Activated T-cell treated with anti-CD3 and anti-CD28 coated beads, Interleukin-2, amount 50 U/mL, for 1 hour (primary cell): ENCODE data around the gene MED13L.

Experiments
- DNase-seq: peaks from one replicate; pipeline ENCODE4 v3.0.0-alpha.2; 2020

Gene MED13L

DNA sequence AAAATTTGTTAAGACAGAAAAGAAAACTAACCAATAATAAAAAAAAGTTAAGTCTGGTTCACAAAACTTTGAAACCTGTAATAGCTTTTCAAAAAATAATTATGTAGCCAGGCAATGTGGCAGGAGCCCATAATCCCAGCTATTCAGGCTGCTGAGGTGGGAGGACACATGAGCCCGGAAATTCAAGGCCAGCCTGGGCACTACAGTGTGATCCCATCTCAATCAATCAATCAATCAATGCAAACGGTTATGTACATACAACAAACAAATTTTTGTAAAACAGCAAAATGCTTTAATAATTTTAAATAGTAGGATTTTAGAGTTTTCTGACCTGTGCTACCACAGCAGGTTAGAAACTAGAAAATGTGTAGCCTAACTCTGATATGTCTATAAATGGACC lies 152.4 kb downstream of the MED13L start:
- DNase-seq = no peak

- DNase-seq = no peak
Measured at GRCh38 chr12:116123451-116124258, 153.8 kb downstream of the MED13L start.

DNA sequence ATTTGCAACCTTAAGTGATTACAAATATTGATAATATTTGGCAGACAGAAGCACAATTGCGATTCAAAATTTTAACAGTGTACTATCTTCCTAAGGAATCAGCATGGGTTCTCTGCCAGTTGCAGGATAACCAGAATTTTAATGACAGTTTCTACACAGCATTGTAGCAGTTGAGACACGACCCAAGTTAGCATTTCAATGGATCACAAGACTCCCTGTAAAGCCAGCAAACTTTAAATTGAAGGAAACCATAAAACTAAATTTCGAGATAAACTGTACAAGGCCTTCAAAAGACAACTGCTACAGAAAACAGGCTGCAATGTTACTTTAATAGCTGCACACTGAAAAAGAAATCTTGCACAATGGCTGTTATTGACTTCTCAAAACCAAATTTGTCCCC lies 154.9 kb downstream of the MED13L start:
- DNase-seq = no peak

DNA sequence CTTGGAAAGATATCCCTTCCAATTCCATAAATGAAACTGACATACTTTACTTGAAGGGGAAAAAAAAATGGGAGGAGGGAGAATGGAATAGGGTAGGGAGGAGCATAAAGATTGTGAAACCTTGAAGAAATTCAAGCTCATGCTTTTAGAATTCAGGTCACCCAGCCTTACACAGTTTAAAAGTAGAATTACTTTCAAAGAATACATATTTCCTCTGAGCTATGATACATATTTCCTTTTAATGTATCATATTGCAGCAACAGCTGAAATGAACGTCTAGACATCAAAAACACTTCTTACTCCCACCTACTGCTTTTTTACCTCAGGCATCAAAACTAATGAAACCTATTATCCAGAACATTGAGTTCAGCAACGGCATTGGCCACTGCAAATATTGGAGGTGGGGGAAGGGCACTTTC lies 156.0 kb downstream of the MED13L start:
- no peak for DNase-seq

- DNase-seq = no peak
Measured at GRCh38 chr12:116116650-116117424, 160.7 kb downstream of the MED13L start.

- no peak for DNase-seq
Measured at GRCh38 chr12:116113398-116114130, 163.9 kb downstream of the MED13L start.

- DNase-seq = no peak
Measured at GRCh38 chr12:116106870-116107269, 170.6 kb downstream of the MED13L start.

- DNase-seq = no peak
Measured at GRCh38 chr12:116104167-116104767, 173.2 kb downstream of the MED13L start.

DNA sequence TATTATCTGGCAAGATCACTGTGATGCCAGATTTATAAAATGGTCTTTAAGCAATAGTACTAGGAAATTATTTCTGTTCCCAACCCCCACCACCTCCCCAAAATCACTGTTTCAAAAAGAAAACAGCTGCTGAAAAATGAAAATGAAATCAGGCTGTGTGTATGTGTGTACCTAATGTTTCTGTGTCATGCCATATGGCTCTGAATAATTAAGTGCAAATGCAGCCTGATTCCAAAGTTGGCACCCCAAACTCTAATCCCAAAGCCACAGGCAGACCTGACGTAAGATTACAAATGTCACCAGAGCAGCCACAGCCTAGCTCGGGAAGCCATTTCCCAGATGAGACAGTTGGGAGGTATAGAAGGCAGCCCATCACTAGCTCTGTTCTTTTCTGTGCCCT lies 175.5 kb downstream of the MED13L start:
- no peak for DNase-seq

GRCh38 chr12:116099652-116100432 lies 177.7 kb downstream of the MED13L start:
- no peak for DNase-seq

DNA sequence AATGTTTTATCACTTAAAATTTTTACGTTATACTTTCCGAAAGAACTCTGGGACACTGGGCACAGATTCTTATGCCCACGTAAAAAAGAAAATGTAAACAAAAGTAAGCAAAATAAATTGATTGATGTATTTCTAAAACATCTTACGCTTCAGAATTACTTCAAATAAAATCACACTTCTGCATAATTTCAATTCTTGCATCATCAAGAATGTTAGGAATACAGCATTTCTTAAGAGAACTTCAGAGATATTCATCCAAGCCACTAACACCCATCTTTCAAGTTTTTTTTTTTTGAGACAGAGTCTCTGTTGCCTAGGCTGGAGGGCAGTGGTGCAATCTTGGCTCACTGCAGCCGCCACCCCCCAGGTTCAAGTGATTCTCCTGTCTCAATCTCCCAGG lies 180.6 kb downstream of the MED13L start:
- no peak for DNase-seq

DNA sequence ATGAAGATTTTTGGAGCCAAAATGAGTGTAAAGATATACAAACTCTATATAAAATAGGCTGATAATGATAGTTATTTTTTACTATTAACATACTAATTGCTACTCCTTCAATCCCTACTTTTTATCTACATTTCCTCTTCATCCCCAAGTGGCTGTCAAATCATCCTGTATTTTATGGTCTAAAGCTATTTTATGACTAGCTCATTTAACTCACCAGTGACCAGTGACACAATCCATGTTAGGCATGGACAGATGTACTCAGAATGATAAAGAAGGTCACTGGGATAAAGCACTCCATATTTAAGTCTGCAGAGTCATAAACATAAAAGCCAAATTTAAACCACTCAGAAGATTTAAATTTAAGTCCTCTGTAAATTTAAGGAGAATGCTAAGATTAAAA lies 183.0 kb downstream of the MED13L start:
- DNase-seq = no peak

- no peak for DNase-seq
Measured at GRCh38 chr12:116093915-116094314, 183.6 kb downstream of the MED13L start.

DNA sequence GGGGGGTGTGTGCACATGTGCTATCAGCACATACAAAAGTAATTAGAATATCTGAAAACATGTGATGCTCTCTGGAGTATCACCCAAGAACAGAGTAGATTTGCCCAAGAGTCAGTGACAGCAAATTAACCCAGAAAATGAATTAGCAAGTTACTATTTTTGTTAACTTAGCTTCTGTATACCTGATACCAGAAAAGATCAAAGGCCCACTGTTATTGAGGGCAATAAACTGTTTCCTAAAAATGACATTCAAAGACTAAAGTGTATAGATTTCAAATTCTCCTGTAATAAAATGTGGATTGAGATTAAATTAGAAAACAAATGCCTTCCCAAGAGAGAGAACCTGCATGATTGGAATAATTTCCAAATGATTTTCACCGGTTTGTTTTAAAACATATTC lies 184.7 kb downstream of the MED13L start:
- no peak for DNase-seq

DNA sequence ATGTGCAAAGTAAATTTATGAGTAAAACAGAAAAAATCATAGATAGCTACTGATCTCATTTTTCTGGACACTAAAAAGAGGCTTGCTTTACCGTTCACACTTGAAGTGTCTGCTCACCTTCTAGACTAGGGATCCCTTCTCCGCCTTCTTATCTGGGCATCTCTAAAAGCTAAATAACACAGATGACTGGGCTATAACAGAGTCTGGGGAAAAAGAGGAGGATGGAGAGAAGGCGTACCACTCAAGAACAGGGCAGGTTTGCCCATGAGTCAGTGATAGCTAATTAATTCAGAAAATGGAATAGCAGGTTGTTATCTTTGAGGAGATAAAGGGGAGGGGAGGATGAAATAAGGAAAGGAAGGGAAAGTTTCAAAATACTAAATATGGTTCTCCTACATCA lies 185.3 kb downstream of the MED13L start:
- DNase-seq = no peak

DNA sequence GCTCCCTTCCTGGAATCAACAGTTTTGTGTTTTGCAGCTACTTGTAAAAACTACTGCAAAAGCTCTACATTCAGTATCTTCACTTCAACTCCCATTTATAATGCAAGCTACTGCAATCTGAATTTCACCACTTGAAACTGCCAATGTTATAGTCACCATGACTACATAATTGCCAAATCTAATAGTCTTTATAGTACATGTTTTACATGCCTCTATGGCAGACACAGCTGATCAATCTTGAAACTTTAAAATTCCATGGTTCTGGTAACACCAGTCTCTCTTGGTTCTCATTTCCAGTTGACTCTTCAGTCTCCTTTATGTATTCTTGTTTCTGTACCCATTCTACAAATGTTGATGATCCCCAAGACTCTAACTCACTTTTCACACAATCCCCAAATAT lies 185.9 kb downstream of the MED13L start:
- DNase-seq = no peak

GRCh38 chr12:116090516-116090915 lies 187.0 kb downstream of the MED13L start:
- DNase-seq = no peak

- no peak for DNase-seq
Measured at GRCh38 chr12:116089080-116089479, 188.4 kb downstream of the MED13L start.

GRCh38 chr12:116087962-116088361 lies 189.5 kb downstream of the MED13L start:
- no peak for DNase-seq

- DNase-seq = no peak
Measured at GRCh38 chr12:116087399-116087798, 190.1 kb downstream of the MED13L start.

- DNase-seq = no peak
Measured at GRCh38 chr12:116080415-116080814, 197.1 kb downstream of the MED13L start.

- no peak for DNase-seq
Measured at GRCh38 chr12:116078396-116078795, 199.1 kb downstream of the MED13L start.
